Uterus (tissue), 4 donors: ENCODE measurements around the gene LIPA. TPM values are rescaled to one million over a fixed set of nuclear protein-coding genes. Genes with fewer than 3 reads are reported as not detected.

Experiments used
- DNase-seq, 2 donors: peaks; one replicate each; pipeline ENCODE4 v3.0.0-alpha.2; 2019 to 2020
- H3K27ac ChIP-seq, 2 donors: fragments of 200-600 bp; sonication (generic); 1 replicate in 1 of 2; 2 replicates in 1 of 2; pipeline ENCODE4 v1.5.1; 2016 to 2018
- H3K27me3 ChIP-seq, 2 donors: fragments of 200-600 bp; sonication (generic); one replicate each; pipeline ENCODE4 v1.5.1; 2018 to 2019; ENCODE audit warnings: control low read depth in 1 of 2
- H3K36me3 ChIP-seq, 2 donors: fragments of 200-600 bp; sonication (generic); one replicate each; pipeline ENCODE4 v1.5.1; 2019; ENCODE audit warnings: control low read depth in 1 of 2
- H3K4me1 ChIP-seq, 2 donors: fragments of 200-600 bp; sonication (generic); one replicate each; pipeline ENCODE4 v1.5.1; 2018 to 2019; ENCODE audit warnings: control low read depth in 1 of 2
- H3K4me3 ChIP-seq, 2 donors: fragments of 200-600 bp; sonication (generic); 1 replicate in 1 of 2; 2 replicates in 1 of 2; pipeline ENCODE4 v1.5.1; 2018 to 2019; ENCODE audit warnings: mild to moderate bottlenecking in 1 of 2
- H3K9me3 ChIP-seq, 2 donors: fragments of 200-600 bp; sonication (generic); one replicate each; pipeline ENCODE4 v1.5.1; 2019; ENCODE audit warnings: control low read depth in 1 of 2
- POLR2A ChIP-seq, 2 donors: fragments of 450-650 bp; IDR thresholded peaks; one replicate each; pipeline ENCODE4 v1.6.1; 2016; ENCODE audit warnings: antibody characterized with exemption in 2 of 2, mild to moderate bottlenecking in 1 of 2, moderate library complexity in 1 of 2
- intact Hi-C: fragments of 100-400 bp; cut with DNase I; formaldehyde crosslinking; loops from one replicate; pipeline ENCODE4 v1.15.1; 2023; ENCODE audit warnings: low total_unique reads
- total RNA-seq, 4 donors: library from RNA; depleted of rRNA in 3 of 4; stranded (reverse); fragments of >200 nt in 3 of 4; gene quantifications; one replicate each; pipeline versions ENCODE4 v1.1.0 to v1.2.4, GENCODE V29; 2014 to 2023
- TF ChIP-seq, protein P1 (sequence below), 4 experiments: fragments of 200-600 bp in 2 of 4; fragments of 450-650 bp in 2 of 4; sonication (generic) in 2 of 4; IDR thresholded peaks; one replicate each; pipeline ENCODE4 v1.5.1; 2016 to 2019; ENCODE audit warnings: antibody characterized with exemption in 4 of 4, mild to moderate bottlenecking in 2 of 4, moderate library complexity in 1 of 4
- donor health status: DM: yes; HTN: yes; CAD: no.

Gene LIPA
- total RNA-seq, 4 donors from 2014 or later, result 40.0 to 63.1 (median 46.9) TPM

DNA sequence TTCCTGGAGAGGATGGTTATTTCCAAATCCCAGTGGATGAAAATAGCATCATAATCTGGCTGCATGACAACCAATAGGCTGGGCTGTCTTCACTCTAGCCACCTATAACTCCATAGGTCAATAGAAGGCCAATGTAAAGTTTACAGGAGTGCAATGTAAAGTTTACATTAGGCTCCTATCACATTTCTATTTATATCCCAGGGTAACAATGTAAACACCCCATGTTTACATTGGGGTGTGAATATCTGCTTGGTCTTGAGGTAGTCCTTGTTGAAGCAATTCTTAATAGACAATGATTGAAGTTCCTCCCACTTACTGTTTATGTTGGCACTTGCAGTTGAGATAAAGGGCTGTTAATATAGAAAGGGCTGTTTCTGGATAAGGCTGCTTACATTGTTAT, 65.9 kb downstream of the LIPA start:
- DNase-seq, result no peak
- intact Hi-C loops, result no loop called here
- H3K9me3 ChIP-seq, result no peaks in the 10 kb centered on the region
- H3K27me3 ChIP-seq, result no peaks in the 10 kb centered on the region
- no peak overlapping the region for H3K4me3 ChIP-seq
- no peaks in the 10 kb centered on the region for H3K4me1 ChIP-seq
- TF ChIP-seq, protein P1, sequence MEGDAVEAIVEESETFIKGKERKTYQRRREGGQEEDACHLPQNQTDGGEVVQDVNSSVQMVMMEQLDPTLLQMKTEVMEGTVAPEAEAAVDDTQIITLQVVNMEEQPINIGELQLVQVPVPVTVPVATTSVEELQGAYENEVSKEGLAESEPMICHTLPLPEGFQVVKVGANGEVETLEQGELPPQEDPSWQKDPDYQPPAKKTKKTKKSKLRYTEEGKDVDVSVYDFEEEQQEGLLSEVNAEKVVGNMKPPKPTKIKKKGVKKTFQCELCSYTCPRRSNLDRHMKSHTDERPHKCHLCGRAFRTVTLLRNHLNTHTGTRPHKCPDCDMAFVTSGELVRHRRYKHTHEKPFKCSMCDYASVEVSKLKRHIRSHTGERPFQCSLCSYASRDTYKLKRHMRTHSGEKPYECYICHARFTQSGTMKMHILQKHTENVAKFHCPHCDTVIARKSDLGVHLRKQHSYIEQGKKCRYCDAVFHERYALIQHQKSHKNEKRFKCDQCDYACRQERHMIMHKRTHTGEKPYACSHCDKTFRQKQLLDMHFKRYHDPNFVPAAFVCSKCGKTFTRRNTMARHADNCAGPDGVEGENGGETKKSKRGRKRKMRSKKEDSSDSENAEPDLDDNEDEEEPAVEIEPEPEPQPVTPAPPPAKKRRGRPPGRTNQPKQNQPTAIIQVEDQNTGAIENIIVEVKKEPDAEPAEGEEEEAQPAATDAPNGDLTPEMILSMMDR (IDR thresholded peaks at IDR 0.05), result no peak
- no peak for TF ChIP-seq POLR2A (IDR thresholded peaks at IDR 0.05)
- no peak overlapping the region for H3K27ac ChIP-seq
- H3K36me3 ChIP-seq, result no peaks in the 10 kb centered on the region

DNA sequence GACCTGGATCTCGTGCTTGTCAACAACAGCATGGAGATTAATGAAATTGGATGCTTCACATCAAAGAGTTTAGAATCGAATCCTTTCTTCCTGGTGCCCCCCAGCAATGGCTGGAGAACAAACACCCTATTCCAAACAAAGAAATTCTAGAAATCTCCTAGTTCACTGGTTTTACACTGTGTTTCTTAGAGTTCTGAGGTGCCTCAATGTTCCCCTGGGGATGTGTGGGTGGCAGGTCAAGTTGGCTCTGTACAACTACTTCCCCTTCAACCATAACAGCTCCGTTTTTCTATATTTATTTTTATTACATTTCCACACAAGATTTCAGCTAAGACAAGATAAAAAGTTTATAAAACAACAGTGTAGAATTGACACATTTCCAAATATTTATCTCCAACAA, 66.9 kb downstream of the LIPA start:
- DNase-seq, result no peak
- Histone ChIP-seq H3K27me3 (no peaks in the 10 kb centered on the region), H3K4me1 (no peaks in the 10 kb centered on the region), H3K9me3 (no peaks in the 10 kb centered on the region), H3K27ac (no peak overlapping the region), H3K4me3 (no peak overlapping the region), H3K36me3 (no peaks in the 10 kb centered on the region)
- no peak for TF ChIP-seq POLR2A (IDR thresholded peaks at IDR 0.05)
- TF ChIP-seq, protein P1 (IDR thresholded peaks at IDR 0.05), result no peak
- intact Hi-C loops, result no loop called here

DNA sequence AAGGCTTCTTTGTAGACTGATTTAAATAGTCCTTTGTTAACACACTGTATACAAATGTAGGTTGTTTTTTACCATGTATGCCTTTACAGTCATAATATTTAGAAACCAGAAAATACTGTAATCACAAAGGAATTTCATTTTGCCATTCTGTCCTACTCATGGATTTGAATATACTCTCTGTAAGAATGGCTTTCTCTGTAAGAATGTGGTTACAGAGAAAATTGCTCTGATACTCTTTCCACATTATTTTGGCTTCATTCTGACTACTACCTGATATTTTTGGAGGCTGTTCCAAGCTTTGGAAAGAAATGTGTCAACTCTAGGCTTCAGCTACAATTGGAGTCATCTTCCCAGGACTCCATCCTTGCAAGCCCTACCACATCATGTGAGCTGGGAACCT, 68.0 kb downstream of the LIPA start:
- H3K27ac ChIP-seq, result no peak overlapping the region
- no peaks in the 10 kb centered on the region for H3K27me3 ChIP-seq
- no peaks in the 10 kb centered on the region for H3K36me3 ChIP-seq
- H3K9me3 ChIP-seq, result no peaks in the 10 kb centered on the region
- H3K4me1 ChIP-seq, result no peaks in the 10 kb centered on the region
- no peak for TF ChIP-seq POLR2A (IDR thresholded peaks at IDR 0.05)
- TF ChIP-seq, protein P1 (IDR thresholded peaks at IDR 0.05), result no peak
- DNase-seq, result no peak
- H3K4me3 ChIP-seq, result no peak overlapping the region
- intact Hi-C loops, result no loop called here

DNA sequence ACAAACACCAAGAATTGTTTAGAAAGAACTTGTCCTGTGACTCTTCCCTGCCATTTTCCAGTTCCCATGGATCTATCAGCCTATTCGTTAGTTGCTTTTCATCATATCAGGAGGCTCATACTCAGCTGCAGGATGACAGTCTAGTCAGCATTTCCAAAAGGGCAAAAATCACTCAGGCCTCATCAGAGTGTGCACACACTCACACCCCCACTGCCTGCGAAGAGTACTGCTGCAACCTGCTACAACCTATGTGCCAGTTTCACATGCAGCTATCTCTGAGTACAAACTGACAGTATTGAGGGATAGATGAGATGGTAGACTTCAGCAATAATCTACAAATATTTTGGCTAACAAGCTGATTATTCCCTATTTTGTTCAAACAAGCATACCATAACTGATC, 68.7 kb downstream of the LIPA start:
- H3K4me1 ChIP-seq, result no peaks in the 10 kb centered on the region
- H3K36me3 ChIP-seq, result no peaks in the 10 kb centered on the region
- H3K27me3 ChIP-seq, result no peaks in the 10 kb centered on the region
- DNase-seq, result no peak
- H3K27ac ChIP-seq, result no peak overlapping the region
- no peak overlapping the region for H3K4me3 ChIP-seq
- TF ChIP-seq, protein P1 (IDR thresholded peaks at IDR 0.05), result no peak
- no peak for TF ChIP-seq POLR2A (IDR thresholded peaks at IDR 0.05)
- intact Hi-C loops, result no loop called here
- no peaks in the 10 kb centered on the region for H3K9me3 ChIP-seq

DNA sequence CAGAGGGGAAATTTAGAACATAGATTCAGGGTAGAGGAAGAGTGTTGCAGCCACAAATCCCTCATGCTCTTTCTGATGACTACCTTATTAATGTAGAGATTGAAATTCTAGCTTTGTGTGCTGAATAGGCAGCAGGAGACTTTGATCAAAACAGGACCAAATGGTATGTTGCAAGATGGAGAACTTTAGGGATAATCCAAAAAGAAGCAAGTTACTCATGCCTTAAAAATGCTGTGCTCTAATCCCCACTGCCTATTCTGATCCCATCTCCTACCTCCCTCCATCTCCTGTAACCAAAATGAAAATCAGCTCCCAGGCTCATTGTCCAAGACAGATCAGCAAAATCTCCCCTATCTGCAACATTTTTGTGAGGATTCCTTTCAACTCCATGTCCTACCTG, 75.8 kb downstream of the LIPA start:
- Histone ChIP-seq H3K27me3 (no peaks in the 10 kb centered on the region), H3K4me3 (no peak overlapping the region), H3K9me3 (no peaks in the 10 kb centered on the region), H3K4me1 (no peaks in the 10 kb centered on the region), H3K27ac (no peak overlapping the region), H3K36me3 (no peaks in the 10 kb centered on the region)
- intact Hi-C loops, result no loop called here
- TF ChIP-seq, protein P1 (IDR thresholded peaks at IDR 0.05), result no peak
- no peak for TF ChIP-seq POLR2A (IDR thresholded peaks at IDR 0.05)
- DNase-seq, result no peak
